GM12878 (cell line): ENCODE data around the gene SP3. TPM values are rescaled to one million over a fixed set of nuclear protein-coding genes. Genes with fewer than 3 reads are reported as not detected.
A peak's percentile ranks its signal among the peaks of the same experiment; 100 is the strongest.

ENCODE experiments used
- ETV6 ChIP-seq, 2 experiments: fragments of 450-650 bp in 1 of 2; IDR thresholded peaks in 1 of 2; conservative IDR thresholded peaks in 1 of 2; 2 replicates each; pipeline ENCODE4 v1.6.1; 2014; ENCODE audit warnings: antibody characterized with exemption in 1 of 2, borderline replicate concordance in 1 of 2, low read depth in 1 of 2, mild to moderate bottlenecking in 1 of 2, moderate library complexity in 1 of 2
- POLR2AphosphoS5 ChIP-seq: IDR thresholded peaks from 2 replicates; pipeline ENCODE4 v1.6.1; 2011; ENCODE audit warnings: mild to moderate bottlenecking, low read length, inconsistent platforms
- SUPT20H ChIP-seq: IDR thresholded peaks from 2 replicates; pipeline ENCODE4 v1.6.1; 2011; ENCODE audit warnings: low read depth, mild to moderate bottlenecking, low read length, moderate library complexity, borderline replicate concordance; ENCODE audit not compliant: control insufficient read depth
- polyA plus RNA-seq, 11 experiments: library from polyadenylated mRNA; depleted of rRNA in 4 of 11; unstranded in 6 of 11; stranded (reverse) in 5 of 11; fragments of >200 nt; fragmentation: Nextera tagmentation in 4 of 11; fragmentation: Illumina TruSeq in 1 of 11; extraction: Ambion mirVana in 4 of 11; extraction: Trizol in 1 of 11; gene quantifications; 1 replicate in 1 of 11; 2 replicates in 10 of 11; pipeline versions ENCODE4 v1.2.1 to v1.2.3, GENCODE V29; 2011 to 2016; ENCODE audit warnings: inconsistent platforms in 2 of 11, missing spikeins in 2 of 11, low read depth in 1 of 11
- total RNA-seq, 4 experiments: library from RNA; depleted of rRNA in 3 of 4; stranded (reverse); fragments of >200 nt in 3 of 4; fragmentation: Illumina TruSeq in 1 of 4; extraction: Trizol in 1 of 4; gene quantifications; 2 replicates each; pipeline versions ENCODE4 v1.2.1 to v1.2.3, GENCODE V29; 2013 to 2021
- TF ChIP-seq, protein P1 (sequence below): IDR thresholded peaks from 2 replicates; pipeline ENCODE4 v1.6.1; 2011; ENCODE audit warnings: mild to moderate bottlenecking, low read depth, low read length, moderate library complexity; ENCODE audit not compliant: insufficient replicate concordance
- TF ChIP-seq, protein P2 (sequence below): fragments of 450-650 bp; IDR thresholded peaks from 2 replicates; pipeline ENCODE4 v1.6.1; 2016; ENCODE audit warnings: mild to moderate bottlenecking
- TF ChIP-seq, protein P3 (sequence below): IDR thresholded peaks from 2 replicates; pipeline ENCODE4 v1.6.1; 2011; ENCODE audit warnings: borderline replicate concordance, low read depth, mild to moderate bottlenecking, moderate library complexity, mixed read lengths, low read length; ENCODE audit not compliant: insufficient read depth; ENCODE audit errors: extremely low read length
- TF ChIP-seq, protein P4 (sequence below): IDR thresholded peaks from 2 replicates; pipeline ENCODE4 v1.6.1; 2011; ENCODE audit warnings: borderline replicate concordance, low read depth, mild to moderate bottlenecking, moderate library complexity, low read length; ENCODE audit not compliant: insufficient read depth, poor library complexity, severe bottlenecking

SP3 gene
- total and polyA plus RNA-seq, 10 of the 15 experiments (the other 5 are each of a cell fraction or from before 2014, with no cell fraction given), result 9.9 to 87.6 (median 52.4) TPM

DNA sequence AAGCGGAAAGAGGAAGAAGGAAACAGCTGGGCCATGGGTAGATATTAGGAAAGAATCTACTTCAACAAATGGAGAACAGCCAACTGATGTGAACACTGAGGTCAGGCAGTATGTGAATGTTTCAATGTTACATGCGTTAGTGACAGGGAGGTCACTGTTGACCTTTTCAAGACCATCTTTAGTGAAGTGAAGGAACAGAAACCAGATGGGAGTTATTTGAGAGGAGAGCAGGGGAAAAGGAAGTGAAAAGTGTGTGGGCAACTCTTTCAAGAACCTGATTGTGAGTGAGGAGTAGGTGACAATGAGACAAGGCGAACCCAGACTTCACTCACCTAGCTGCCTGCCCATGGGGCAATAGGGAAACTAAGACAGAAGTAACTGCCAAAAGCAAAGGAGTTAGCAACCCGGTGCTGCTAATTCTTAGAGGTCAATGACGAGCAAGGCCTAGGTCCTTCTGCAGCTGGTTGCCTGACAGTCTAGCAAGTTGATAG lies 67.0 kb downstream of the SP3 start (continued):
- TF ChIP-seq SUPT20H (no peak), POLR2AphosphoS5 (peak; percentile 61), ETV6 (conservative IDR thresholded peaks at IDR 0.05 in 1 of 2, IDR thresholded peaks at IDR 0.05 in 1 of 2; ENCODE audit: borderline replicate concordance in 1 of 2, low read depth in 1 of 2) (no peak; a peak in 1 of 4 replicates)
- TF ChIP-seq, protein P1, sequence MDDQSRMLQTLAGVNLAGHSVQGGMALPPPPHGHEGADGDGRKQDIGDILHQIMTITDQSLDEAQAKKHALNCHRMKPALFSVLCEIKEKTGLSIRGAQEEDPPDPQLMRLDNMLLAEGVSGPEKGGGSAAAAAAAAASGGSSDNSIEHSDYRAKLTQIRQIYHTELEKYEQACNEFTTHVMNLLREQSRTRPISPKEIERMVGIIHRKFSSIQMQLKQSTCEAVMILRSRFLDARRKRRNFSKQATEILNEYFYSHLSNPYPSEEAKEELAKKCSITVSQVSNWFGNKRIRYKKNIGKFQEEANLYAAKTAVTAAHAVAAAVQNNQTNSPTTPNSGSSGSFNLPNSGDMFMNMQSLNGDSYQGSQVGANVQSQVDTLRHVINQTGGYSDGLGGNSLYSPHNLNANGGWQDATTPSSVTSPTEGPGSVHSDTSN, result peak; percentile 60
- TF ChIP-seq, protein P2, sequence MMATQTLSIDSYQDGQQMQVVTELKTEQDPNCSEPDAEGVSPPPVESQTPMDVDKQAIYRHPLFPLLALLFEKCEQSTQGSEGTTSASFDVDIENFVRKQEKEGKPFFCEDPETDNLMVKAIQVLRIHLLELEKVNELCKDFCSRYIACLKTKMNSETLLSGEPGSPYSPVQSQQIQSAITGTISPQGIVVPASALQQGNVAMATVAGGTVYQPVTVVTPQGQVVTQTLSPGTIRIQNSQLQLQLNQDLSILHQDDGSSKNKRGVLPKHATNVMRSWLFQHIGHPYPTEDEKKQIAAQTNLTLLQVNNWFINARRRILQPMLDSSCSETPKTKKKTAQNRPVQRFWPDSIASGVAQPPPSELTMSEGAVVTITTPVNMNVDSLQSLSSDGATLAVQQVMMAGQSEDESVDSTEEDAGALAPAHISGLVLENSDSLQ, result peak; percentile 85
- TF ChIP-seq, protein P3, sequence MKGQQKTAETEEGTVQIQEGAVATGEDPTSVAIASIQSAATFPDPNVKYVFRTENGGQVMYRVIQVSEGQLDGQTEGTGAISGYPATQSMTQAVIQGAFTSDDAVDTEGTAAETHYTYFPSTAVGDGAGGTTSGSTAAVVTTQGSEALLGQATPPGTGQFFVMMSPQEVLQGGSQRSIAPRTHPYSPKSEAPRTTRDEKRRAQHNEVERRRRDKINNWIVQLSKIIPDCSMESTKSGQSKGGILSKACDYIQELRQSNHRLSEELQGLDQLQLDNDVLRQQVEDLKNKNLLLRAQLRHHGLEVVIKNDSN, result no peak
- TF ChIP-seq, protein P4, sequence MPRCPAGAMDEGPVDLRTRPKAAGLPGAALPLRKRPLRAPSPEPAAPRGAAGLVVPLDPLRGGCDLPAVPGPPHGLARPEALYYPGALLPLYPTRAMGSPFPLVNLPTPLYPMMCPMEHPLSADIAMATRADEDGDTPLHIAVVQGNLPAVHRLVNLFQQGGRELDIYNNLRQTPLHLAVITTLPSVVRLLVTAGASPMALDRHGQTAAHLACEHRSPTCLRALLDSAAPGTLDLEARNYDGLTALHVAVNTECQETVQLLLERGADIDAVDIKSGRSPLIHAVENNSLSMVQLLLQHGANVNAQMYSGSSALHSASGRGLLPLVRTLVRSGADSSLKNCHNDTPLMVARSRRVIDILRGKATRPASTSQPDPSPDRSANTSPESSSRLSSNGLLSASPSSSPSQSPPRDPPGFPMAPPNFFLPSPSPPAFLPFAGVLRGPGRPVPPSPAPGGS, result peak; percentile 69
- TF ChIP-seq, all 136 proteins: peak for 41
